Measurements from ENCODE around the gene NGRN. TPM values are rescaled to one million over a fixed set of nuclear protein-coding genes. Genes with fewer than 3 reads are reported as not detected.

The NGRN gene
- total and polyA plus RNA-seq, 2 of the 4 experiments (the other 2 are of a cell fraction): 39.6 to 46.2 TPM

GRCh38 chr15:90239371-90239770 is 26.1 kb upstream of the NGRN start:
- BruUV-seq (replicated peaks): no TSS peak
- in situ Hi-C loops (cut with MboI; ENCODE audit: low sequenced_read_pairs): no loop called here

More at GRCh38 chr15:90239371-90239770, 26.1 kb upstream of the NGRN start:
- TF ChIP-seq MAZ (IDR thresholded peaks at IDR 0.05; ENCODE audit: borderline replicate concordance, low read depth, low read length) (no peak), USF2 (IDR thresholded peaks at IDR 0.05; ENCODE audit: low read depth, low read length) (no peak), CEBPB (IDR thresholded peaks at IDR 0.05; ENCODE audit: low read depth, low read length) (no peak), POLR2A (IDR thresholded peaks at IDR 0.05; ENCODE audit: low read depth, low read length) (no peak), MAFK (IDR thresholded peaks at IDR 0.05; ENCODE audit: low read depth, low read length) (no peak), CTCF (conservative IDR thresholded peaks at IDR 0.05; ENCODE audit: low read depth, low read length) (no peak), SMC3 (IDR thresholded peaks at IDR 0.05; ENCODE audit: low read depth, low read length) (no peak)
- Histone ChIP-seq H2BK20ac (ENCODE audit: low read depth, low read length) (no peak overlapping the region), H2AK5ac (ENCODE audit: low read depth, low read length) (no peak overlapping the region), H3K4me2 (ENCODE audit: low read depth, low read length) (no peak overlapping the region), H2BK5ac (ENCODE audit: low read depth, low read length, poor library complexity, severe bottlenecking) (no peak overlapping the region), H4K91ac (ENCODE audit: insufficient read depth, low read depth, low read length) (no peak overlapping the region), H2BK120ac (ENCODE audit: low read depth, low read length) (no peak overlapping the region), H3K9me3 (ENCODE audit: control insufficient read depth, insufficient read depth, low read length) (no peaks in the 10 kb centered on the region), H2AFZ (replicated peaks; ENCODE audit: low read length, poor library complexity) (no peak overlapping the region), H3K9ac (ENCODE audit: low read depth, low read length) (no peak overlapping the region), H3K27me3 (ENCODE audit: control insufficient read depth, insufficient read depth, low read length) (no peaks in the 10 kb centered on the region), H3K79me1 (ENCODE audit: low read depth in 1 of 2, low read length in 2 of 2) (peaks cover 7% of the 10 kb centered on the region in 2 experiments; a peak in 3 of 4 replicates), H2BK15ac (ENCODE audit: low read depth, low read length) (no peak overlapping the region), H3K56ac (ENCODE audit: extremely low read depth, insufficient read depth, low read length) (no peak overlapping the region), H2AK9ac (replicated peaks; ENCODE audit: low read depth, low read length, poor library complexity) (no peak overlapping the region), H3K23ac (ENCODE audit: low read depth, low read length) (no peak overlapping the region), H3K14ac (replicated peaks; ENCODE audit: low read depth, low read length) (no peak overlapping the region), H3K9me1 (ENCODE audit: insufficient read depth, low read length) (peaks cover 4% of the 10 kb centered on the region; the same call in 1 of the 2 replicates), H4K20me1 (ENCODE audit: insufficient read depth, low read length) (no peaks in the 10 kb centered on the region), H3K27ac (ENCODE audit: insufficient read depth, low read length) (no peak overlapping the region), H3K18ac (ENCODE audit: low read depth, low read length) (no peak overlapping the region), H3K4ac (ENCODE audit: low read depth, low read length) (no peak overlapping the region), H3K4me3 (ENCODE audit: insufficient read depth, low read depth, low read length) (no peak overlapping the region), H3K36me3 (ENCODE audit: control insufficient read depth, insufficient read depth, low read length) (peaks cover 4% of the 10 kb centered on the region; the same call in 1 of the 2 replicates), H3K4me1 (ENCODE audit: control insufficient read depth, insufficient read depth, low read length) (no peaks in the 10 kb centered on the region), H4K8ac (ENCODE audit: low read depth in 2 of 2, low read length in 2 of 2) (no peak overlapping the region), H4K5ac (ENCODE audit: low read depth, low read length) (no peak overlapping the region)
- CTCF ChIA-PET: no interaction called here
- no peak for DNase-seq
- WGBS, 2 experiments (ENCODE audit: extremely low coverage in 2 of 2, insufficient read length in 1 of 2): no CpG with 5 or more reads among the region's 3 CpGs
- dilution Hi-C loops (cut with HindIII; ENCODE audit: low sequenced_read_pairs, unreplicated experiment): no loop called here
- no peak for ATAC-seq (ENCODE audit: low read depth)
- POLR2A ChIA-PET (ENCODE audit: unreplicated experiment): no interaction called here
- intact Hi-C loops (cut with micrococcal nuclease): no loop called here
